ENCODE measurements around the gene SLC22A23. TPM values are rescaled to one million over a fixed set of nuclear protein-coding genes. Genes with fewer than 3 reads are reported as not detected.

Gene SLC22A23
- total RNA-seq, 2 donors from 2014 or later: 11.1 to 13.3 TPM

- H3K27me3 ChIP-seq (ENCODE audit: control insufficient read depth, insufficient read depth, low read length, poor library complexity, severe bottlenecking): peaks cover 51% of the 10 kb centered on the region
- H3K4me1 Mint-ChIP-seq: peaks cover 25% of the 10 kb centered on the region
- 0 to 1% methylated on average over 9 to 28 of the region's 28 CpGs for WGBS, 2 experiments (ENCODE audit: insufficient coverage in 1 of 2, insufficient read length in 1 of 2)
Observed at GRCh38 chr6:3229566-3230178, 227.2 kb downstream of the SLC22A23 start.

GRCh38 chr6:3228771-3229565 lies 227.9 kb downstream of the SLC22A23 start:
- no peak for TF ChIP-seq CTCF (conservative IDR thresholded peaks at IDR 0.05)
- Histone ChIP-seq H3K4me3 (ENCODE audit: low read length) (peak overlapping the region; percentile 73), H3K4me1 (ENCODE audit: control insufficient read depth, insufficient read depth, low read length) (peaks cover 3% of the 10 kb centered on the region), H3K36me3 (ENCODE audit: control insufficient read depth, insufficient read depth, low read length) (peaks cover 13% of the 10 kb centered on the region), H3K27me3 (ENCODE audit: control insufficient read depth, insufficient read depth, low read length, poor library complexity, severe bottlenecking) (peaks cover 51% of the 10 kb centered on the region), H3K9me3 (ENCODE audit: control insufficient read depth, low read length) (no peaks in the 10 kb centered on the region), H3K9ac (ENCODE audit: extremely low read depth, low read length, poor library complexity, severe bottlenecking) (no peak overlapping the region), H3K27ac (ENCODE audit: low read depth, low read length) (peak overlapping the region; percentile 99)
- H3K4me3 Mint-ChIP-seq: peak overlapping the region; percentile 85
- peaks cover 13% of the 10 kb centered on the region for H3K36me3 Mint-ChIP-seq (ENCODE audit: low read depth)
- H3K27me3 Mint-ChIP-seq (ENCODE audit: insufficient read depth): peaks cover 61% of the 10 kb centered on the region
- H3K27ac Mint-ChIP-seq: peak overlapping the region; percentile 56
- H3K9me3 Mint-ChIP-seq: no peaks in the 10 kb centered on the region
- peak; percentile 83 for DNase-seq
- peaks cover 25% of the 10 kb centered on the region for H3K4me1 Mint-ChIP-seq
- WGBS, 2 experiments (ENCODE audit: insufficient coverage in 1 of 2, insufficient read length in 1 of 2): 0 to 2% methylated on average over 24 to 62 of the region's 62 CpGs

More at GRCh38 chr6:3229566-3230178, 227.2 kb downstream of the SLC22A23 start:
- H3K4me3 ChIP-seq (ENCODE audit: low read length): peak overlapping the region; percentile 73
- no peak overlapping the region for H3K9ac ChIP-seq (ENCODE audit: extremely low read depth, low read length, poor library complexity, severe bottlenecking)
- peak overlapping the region; percentile 99 for H3K27ac ChIP-seq (ENCODE audit: low read depth, low read length)
- no peaks in the 10 kb centered on the region for H3K9me3 Mint-ChIP-seq
- TF ChIP-seq CTCF (conservative IDR thresholded peaks at IDR 0.05): peak; percentile 54
- peaks cover 7% of the 10 kb centered on the region for H3K36me3 ChIP-seq (ENCODE audit: control insufficient read depth, insufficient read depth, low read length)
- no peaks in the 10 kb centered on the region for H3K9me3 ChIP-seq (ENCODE audit: control insufficient read depth, low read length)
- peaks cover 8% of the 10 kb centered on the region for H3K36me3 Mint-ChIP-seq (ENCODE audit: low read depth)
- H3K27me3 Mint-ChIP-seq (ENCODE audit: insufficient read depth): peaks cover 68% of the 10 kb centered on the region
- H3K27ac Mint-ChIP-seq: no peak overlapping the region
- DNase-seq: peak; percentile 92
- H3K4me1 ChIP-seq (ENCODE audit: control insufficient read depth, insufficient read depth, low read length): peaks cover 3% of the 10 kb centered on the region
- peak overlapping the region; percentile 85 for H3K4me3 Mint-ChIP-seq

GRCh38 chr6:3228046-3228671 lies 228.7 kb downstream of the SLC22A23 start:
- peaks cover 46% of the 10 kb centered on the region for H3K27me3 ChIP-seq (ENCODE audit: control insufficient read depth, insufficient read depth, low read length, poor library complexity, severe bottlenecking)
- 1% methylated on average over 14 to 38 of the region's 38 CpGs for WGBS, 2 experiments (ENCODE audit: insufficient coverage in 1 of 2, insufficient read length in 1 of 2)
- H3K27ac ChIP-seq (ENCODE audit: low read depth, low read length): peak overlapping the region; percentile 99
- peak overlapping the region; percentile 86 for H3K27ac Mint-ChIP-seq
- H3K9ac ChIP-seq (ENCODE audit: extremely low read depth, low read length, poor library complexity, severe bottlenecking): peak overlapping the region; percentile 38
- H3K27me3 Mint-ChIP-seq (ENCODE audit: insufficient read depth): peaks cover 55% of the 10 kb centered on the region
- peaks cover 21% of the 10 kb centered on the region for H3K36me3 ChIP-seq (ENCODE audit: control insufficient read depth, insufficient read depth, low read length)
- DNase-seq: peak; percentile 94
- H3K4me3 Mint-ChIP-seq: peak overlapping the region; percentile 85
- H3K4me1 Mint-ChIP-seq: peaks cover 25% of the 10 kb centered on the region
- H3K4me1 ChIP-seq (ENCODE audit: control insufficient read depth, insufficient read depth, low read length): peaks cover 3% of the 10 kb centered on the region
- peaks cover 18% of the 10 kb centered on the region for H3K36me3 Mint-ChIP-seq (ENCODE audit: low read depth)
- H3K9me3 ChIP-seq (ENCODE audit: control insufficient read depth, low read length): no peaks in the 10 kb centered on the region
- H3K9me3 Mint-ChIP-seq: no peaks in the 10 kb centered on the region
- no peak for TF ChIP-seq CTCF (conservative IDR thresholded peaks at IDR 0.05)
- H3K4me3 ChIP-seq (ENCODE audit: low read length): peak overlapping the region; percentile 89
